ENCODE results near the gene DUOX1. TPM values are rescaled to one million over a fixed set of nuclear protein-coding genes. Genes with fewer than 3 reads are reported as not detected.

Gene DUOX1
- total RNA-seq, 1 donor from 2014 or later: not detected

- no peaks in the 10 kb centered on the region for H3K4me1 Mint-ChIP-seq (ENCODE audit: unreplicated experiment)
- H3K9me3 Mint-ChIP-seq (ENCODE audit: unreplicated experiment): no peaks in the 10 kb centered on the region
- no peak overlapping the region for H3K27ac Mint-ChIP-seq (ENCODE audit: unreplicated experiment)
- no peak for DNase-seq (ENCODE audit: extremely low spot score, unreplicated experiment)
- peaks cover 5% of the 10 kb centered on the region for H3K36me3 Mint-ChIP-seq (ENCODE audit: unreplicated experiment)
- no peak for TF ChIP-seq CTCF (IDR thresholded peaks at IDR 0.05)
- H3K27me3 Mint-ChIP-seq (ENCODE audit: unreplicated experiment): peaks cover 15% of the 10 kb centered on the region
- H3K4me3 Mint-ChIP-seq (ENCODE audit: unreplicated experiment): no peak overlapping the region
These were observed 17.8 kb downstream of the DUOX1 start for GRCh38 chr15:45147606-45148005.

GRCh38 chr15:45148076-45149059 is 18.6 kb downstream of the DUOX1 start:
- no peaks in the 10 kb centered on the region for H3K4me1 Mint-ChIP-seq (ENCODE audit: unreplicated experiment)
- H3K27me3 Mint-ChIP-seq (ENCODE audit: unreplicated experiment): peaks cover 15% of the 10 kb centered on the region
- no peak for TF ChIP-seq CTCF (IDR thresholded peaks at IDR 0.05)
- DNase-seq (ENCODE audit: extremely low spot score, unreplicated experiment): no peak
- H3K27ac Mint-ChIP-seq (ENCODE audit: unreplicated experiment): no peak overlapping the region
- H3K36me3 Mint-ChIP-seq (ENCODE audit: unreplicated experiment): peaks cover 7% of the 10 kb centered on the region
- H3K9me3 Mint-ChIP-seq (ENCODE audit: unreplicated experiment): no peaks in the 10 kb centered on the region
- no peak overlapping the region for H3K4me3 Mint-ChIP-seq (ENCODE audit: unreplicated experiment)

- DNase-seq (ENCODE audit: extremely low spot score, unreplicated experiment): no peak
- TF ChIP-seq CTCF (IDR thresholded peaks at IDR 0.05): no peak
- Mint-ChIP-seq H3K27me3 (ENCODE audit: unreplicated experiment) (peaks cover 15% of the 10 kb centered on the region), H3K4me1 (ENCODE audit: unreplicated experiment) (no peaks in the 10 kb centered on the region), H3K9me3 (ENCODE audit: unreplicated experiment) (no peaks in the 10 kb centered on the region), H3K4me3 (ENCODE audit: unreplicated experiment) (no peak overlapping the region), H3K36me3 (ENCODE audit: unreplicated experiment) (peaks cover 7% of the 10 kb centered on the region), H3K27ac (ENCODE audit: unreplicated experiment) (no peak overlapping the region)
These were observed 19.3 kb downstream of the DUOX1 start for GRCh38 chr15:45149060-45149459.

- no peak for DNase-seq (ENCODE audit: extremely low spot score, unreplicated experiment)
- Mint-ChIP-seq H3K27me3 (ENCODE audit: unreplicated experiment) (peaks cover 8% of the 10 kb centered on the region), H3K4me1 (ENCODE audit: unreplicated experiment) (no peaks in the 10 kb centered on the region), H3K27ac (ENCODE audit: unreplicated experiment) (no peak overlapping the region), H3K9me3 (ENCODE audit: unreplicated experiment) (no peaks in the 10 kb centered on the region), H3K4me3 (ENCODE audit: unreplicated experiment) (no peak overlapping the region), H3K36me3 (ENCODE audit: unreplicated experiment) (peaks cover 7% of the 10 kb centered on the region)
- no peak for TF ChIP-seq CTCF (IDR thresholded peaks at IDR 0.05)
These were observed 20.7 kb downstream of the DUOX1 start for GRCh38 chr15:45150481-45150880.

- no peaks in the 10 kb centered on the region for H3K4me1 Mint-ChIP-seq (ENCODE audit: unreplicated experiment)
- H3K27ac Mint-ChIP-seq (ENCODE audit: unreplicated experiment): no peak overlapping the region
- H3K9me3 Mint-ChIP-seq (ENCODE audit: unreplicated experiment): no peaks in the 10 kb centered on the region
- H3K27me3 Mint-ChIP-seq (ENCODE audit: unreplicated experiment): peaks cover 5% of the 10 kb centered on the region
- no peak for DNase-seq (ENCODE audit: extremely low spot score, unreplicated experiment)
- H3K4me3 Mint-ChIP-seq (ENCODE audit: unreplicated experiment): no peak overlapping the region
- no peak for TF ChIP-seq CTCF (IDR thresholded peaks at IDR 0.05)
- peaks cover 7% of the 10 kb centered on the region for H3K36me3 Mint-ChIP-seq (ENCODE audit: unreplicated experiment)
These were observed 21.2 kb downstream of the DUOX1 start for GRCh38 chr15:45150997-45151396.

Data from osteocyte (in vitro differentiated cells).